RWPE1 (cell line): ENCODE data around the gene PFKFB2.
A peak's percentile ranks its signal among the peaks of the same experiment; 100 is the strongest.

Experiments
- CTCF ChIA-PET: fragments of 350-600 bp; sonication (Branson Sonifier 250); formaldehyde crosslinking; extraction: SDS; loops from one replicate; lab custom pipeline; 2021; lab: Yijun Ruan, JAX
- POLR2A ChIA-PET: fragments of 400-600 bp; formaldehyde crosslinking; extraction: SDS; loops from one replicate; lab custom pipeline; 2020; ENCODE audit warnings: antibody characterized with exemption; ENCODE audit not compliant: low non-redundant PET; lab: Yijun Ruan, JAX
- DNase-seq: peaks from one replicate; pipeline ENCODE4 v3.0.0; 2012; ENCODE audit warnings: low spot score
- H3K27ac ChIP-seq: fragments of 450-650 bp; 2 replicates; pipeline ENCODE4 v1.5.1; 2017
- TF ChIP-seq, protein P1 (sequence below): fragments of 450-650 bp; conservative IDR thresholded peaks from 2 replicates; pipeline ENCODE4 v1.5.1; 2017; ENCODE audit warnings: low read depth, mild to moderate bottlenecking

Gene PFKFB2

DNA sequence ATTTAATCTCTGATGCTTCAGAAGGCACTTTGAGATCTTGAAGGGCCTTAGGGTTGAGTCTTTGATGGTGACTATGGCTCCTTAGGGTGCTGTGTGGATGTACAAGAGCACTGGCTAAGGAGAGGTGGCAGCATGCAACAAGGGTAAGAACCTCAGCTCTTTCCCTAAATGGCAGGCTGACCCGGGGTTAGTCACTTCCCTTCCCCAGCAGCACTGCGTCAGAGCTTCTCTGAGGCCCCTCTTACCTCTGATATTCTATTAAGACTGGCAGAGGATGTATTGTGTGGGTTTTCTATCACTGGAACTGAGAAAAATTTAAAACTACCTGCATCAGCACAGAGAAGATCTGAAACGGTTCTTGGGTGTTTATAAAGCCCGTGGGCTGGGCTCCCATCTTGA is 32.4 kb upstream of the PFKFB2 start:
- DNase-seq, result peak; percentile 48
- TF ChIP-seq, protein P1, sequence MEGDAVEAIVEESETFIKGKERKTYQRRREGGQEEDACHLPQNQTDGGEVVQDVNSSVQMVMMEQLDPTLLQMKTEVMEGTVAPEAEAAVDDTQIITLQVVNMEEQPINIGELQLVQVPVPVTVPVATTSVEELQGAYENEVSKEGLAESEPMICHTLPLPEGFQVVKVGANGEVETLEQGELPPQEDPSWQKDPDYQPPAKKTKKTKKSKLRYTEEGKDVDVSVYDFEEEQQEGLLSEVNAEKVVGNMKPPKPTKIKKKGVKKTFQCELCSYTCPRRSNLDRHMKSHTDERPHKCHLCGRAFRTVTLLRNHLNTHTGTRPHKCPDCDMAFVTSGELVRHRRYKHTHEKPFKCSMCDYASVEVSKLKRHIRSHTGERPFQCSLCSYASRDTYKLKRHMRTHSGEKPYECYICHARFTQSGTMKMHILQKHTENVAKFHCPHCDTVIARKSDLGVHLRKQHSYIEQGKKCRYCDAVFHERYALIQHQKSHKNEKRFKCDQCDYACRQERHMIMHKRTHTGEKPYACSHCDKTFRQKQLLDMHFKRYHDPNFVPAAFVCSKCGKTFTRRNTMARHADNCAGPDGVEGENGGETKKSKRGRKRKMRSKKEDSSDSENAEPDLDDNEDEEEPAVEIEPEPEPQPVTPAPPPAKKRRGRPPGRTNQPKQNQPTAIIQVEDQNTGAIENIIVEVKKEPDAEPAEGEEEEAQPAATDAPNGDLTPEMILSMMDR, result no peak
- CTCF ChIA-PET, result interaction anchor here (0.6 to 1.0 kb wide), 2 partner anchors 348 to 531 kb away, joined by 3 to 5 read pairs; no protein-coding TSS in a partner anchor
- peak overlapping the region; percentile 97 for H3K27ac ChIP-seq
- POLR2A ChIA-PET, result interaction anchor here (1.5 kb wide), 1 partner anchor 12 kb away, joined by 9 read pairs; the partner anchor contains the start of gene C1orf116

DNA sequence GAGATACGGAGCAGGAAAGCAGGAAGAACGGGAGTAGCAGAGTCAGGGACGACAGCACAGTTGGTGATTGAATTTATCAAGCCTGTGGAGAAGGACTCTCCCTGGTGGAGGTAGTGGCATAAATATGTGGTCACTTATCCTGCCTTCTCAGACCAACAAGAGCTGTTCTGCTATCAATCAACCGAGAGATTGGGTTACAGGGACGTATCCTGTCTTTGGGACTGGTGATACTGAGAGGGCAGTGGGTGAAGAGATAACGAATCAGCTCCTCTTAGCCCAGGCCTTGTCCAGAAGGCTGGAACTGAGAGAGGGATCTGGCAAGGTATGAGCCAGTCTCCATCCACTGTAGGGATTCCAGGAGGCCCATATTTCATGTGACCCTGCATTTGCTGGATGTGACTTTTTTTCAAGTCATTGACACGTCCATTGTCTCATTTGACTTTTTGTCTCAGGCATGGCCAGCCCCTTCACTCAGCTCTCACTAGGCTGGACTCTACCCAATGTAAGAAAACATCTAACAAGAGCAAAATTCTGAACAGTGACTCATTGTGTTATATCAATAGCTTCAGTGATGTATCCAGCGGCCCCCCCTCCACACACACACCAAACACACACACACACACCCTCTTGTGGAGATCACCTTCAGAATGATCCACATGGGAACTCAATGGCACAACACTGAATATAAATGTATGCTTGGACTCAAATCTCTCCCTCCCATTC is 31.8 kb upstream of the PFKFB2 start:
- ChIA-PET POLR2A (interaction anchor here (0.6 to 1.5 kb wide), 2 partner anchors 11 to 15 kb away, joined by 3 to 9 read pairs; partner anchors contain the start of gene C1orf116), CTCF (interaction anchor here (1.0 kb wide), 1 partner anchor 531 kb away, joined by 3 read pairs; no protein-coding TSS in a partner anchor)
- DNase-seq, result no peak
- H3K27ac ChIP-seq, result peak overlapping the region; percentile 97
- TF ChIP-seq, protein P1, result no peak

DNA sequence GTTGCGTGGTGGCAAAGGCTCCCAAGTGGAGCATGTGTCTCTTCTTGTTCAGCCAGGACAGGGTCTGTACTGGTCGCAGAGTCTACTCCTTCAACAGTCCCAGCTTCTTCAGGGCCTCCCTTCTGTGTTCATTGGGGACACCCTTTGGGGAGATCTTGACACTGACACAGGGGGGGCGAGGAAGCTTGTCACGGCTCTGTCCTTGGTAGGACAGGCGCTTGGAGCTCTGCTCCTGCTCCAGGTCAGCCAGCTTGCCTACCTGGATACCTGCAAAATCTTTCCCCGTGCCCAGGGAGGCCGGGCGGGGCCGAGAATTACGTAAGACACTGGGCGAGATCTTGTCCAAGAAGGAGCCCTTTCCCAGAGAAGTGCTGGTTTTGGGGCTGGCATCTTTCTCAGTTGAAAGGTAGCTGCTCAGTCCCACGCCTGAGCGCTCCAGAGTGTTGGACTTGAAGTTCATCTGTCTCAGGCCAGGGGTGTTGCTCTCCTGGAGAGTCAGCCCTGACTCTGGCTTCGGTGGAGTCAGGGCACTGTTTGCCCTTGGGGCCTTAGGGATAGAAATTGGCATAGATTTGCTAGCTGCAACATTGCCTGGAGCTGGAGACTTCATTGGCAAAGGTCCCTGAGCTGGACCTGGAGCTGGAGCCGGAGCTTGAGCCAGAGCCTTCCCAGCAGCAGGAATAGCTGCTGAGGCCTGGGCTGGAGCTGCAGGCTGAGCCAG is 31.0 kb upstream of the PFKFB2 start:
- TF ChIP-seq, protein P1, result no peak
- ChIA-PET CTCF (no interaction called here), POLR2A (interaction anchor here (0.6 kb wide), 1 partner anchor 16 kb away, joined by 3 read pairs; no protein-coding TSS in a partner anchor)
- peak overlapping the region; percentile 97 for H3K27ac ChIP-seq
- DNase-seq, result no peak

DNA sequence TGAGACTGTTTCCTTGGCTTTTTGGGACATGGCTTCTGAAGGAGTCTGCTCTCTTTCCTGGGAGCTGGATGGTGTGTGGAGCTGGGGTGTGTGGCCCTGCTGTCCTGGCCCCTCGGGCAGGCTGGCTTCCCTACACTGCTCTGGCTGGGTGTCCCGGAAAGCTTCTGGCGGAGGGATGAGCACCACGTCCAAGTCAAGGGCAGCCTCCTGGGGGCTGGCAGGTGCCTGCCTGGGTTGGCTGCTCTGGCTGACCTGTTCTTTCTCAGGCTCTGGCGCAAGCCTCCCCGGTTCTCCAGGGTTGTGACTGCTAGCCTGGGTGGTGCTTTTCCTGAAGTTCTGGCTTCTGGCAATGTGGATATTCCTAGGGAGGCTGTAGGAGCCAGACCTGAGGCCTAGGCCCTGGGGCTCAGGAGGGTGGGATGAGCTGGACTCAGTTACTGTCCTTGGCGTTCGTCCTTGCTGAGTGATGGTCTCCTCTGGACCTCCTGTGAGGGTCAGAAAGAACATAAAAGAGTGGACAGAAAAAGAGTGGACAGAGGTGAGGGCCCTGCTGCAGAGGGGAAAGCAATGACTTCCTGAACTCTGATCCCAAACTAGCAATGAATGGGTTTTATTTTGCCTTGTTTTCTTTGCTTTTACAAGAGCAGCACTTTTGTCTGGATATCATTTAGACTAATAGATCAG is 29.9 kb upstream of the PFKFB2 start:
- TF ChIP-seq, protein P1, result no peak
- CTCF ChIA-PET, result no interaction called here
- no peak for DNase-seq
- H3K27ac ChIP-seq, result peak overlapping the region; percentile 97
- POLR2A ChIA-PET, result no interaction called here

DNA sequence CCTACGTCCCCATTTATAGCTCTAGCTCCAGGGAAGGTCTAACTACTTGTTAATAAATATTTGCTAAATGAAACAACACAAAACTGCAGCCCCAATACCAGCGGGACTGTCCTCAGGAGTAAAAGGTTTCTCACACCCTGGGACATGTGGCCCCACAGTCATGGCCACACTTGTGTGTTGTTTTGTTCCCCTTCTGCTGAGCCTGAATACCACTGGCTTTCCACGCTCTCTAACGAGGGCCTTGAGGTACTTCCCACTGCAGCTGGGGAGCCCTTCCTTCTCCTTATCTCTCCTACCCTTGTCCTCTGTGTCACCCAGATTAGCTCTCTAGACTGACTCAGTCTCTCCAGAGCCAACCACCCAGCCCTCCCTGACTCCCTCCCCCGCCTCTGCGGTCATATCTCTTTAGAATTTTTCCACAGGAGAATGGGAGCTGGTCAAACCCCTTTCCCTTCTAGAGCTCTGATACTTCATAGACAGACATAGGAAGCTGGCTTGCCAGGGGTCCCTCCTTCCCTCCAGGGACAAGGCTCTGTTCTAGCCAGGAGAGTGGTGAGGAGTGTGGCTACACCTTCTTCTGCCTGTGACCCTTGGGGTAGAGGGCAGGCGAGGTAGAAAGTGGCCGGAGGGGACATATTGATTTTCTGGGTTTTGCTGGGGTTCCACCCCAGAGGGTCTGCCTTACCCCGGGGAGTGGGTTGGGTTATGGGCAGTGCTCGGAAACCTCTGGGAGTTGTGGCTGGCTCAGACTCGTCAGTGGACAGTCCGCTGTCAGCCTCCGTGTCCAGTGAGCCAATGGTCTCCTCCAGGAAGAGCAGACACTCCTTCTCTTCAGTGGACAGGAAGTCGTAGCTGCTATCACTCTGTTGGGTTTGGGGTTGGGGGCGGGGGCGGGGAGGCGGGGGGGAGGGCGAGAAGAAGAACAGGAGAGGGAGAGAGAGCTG is 28.6 kb upstream of the PFKFB2 start:
- peak overlapping the region; percentile 97 for H3K27ac ChIP-seq
- TF ChIP-seq, protein P1, result no peak
- DNase-seq, result no peak
- POLR2A ChIA-PET, result interaction anchor here (1.2 kb wide), 1 partner anchor 29 kb away, joined by 6 read pairs; the partner anchor contains the start of gene PFKFB2
- CTCF ChIA-PET, result interaction anchor here (1.0 kb wide), 1 partner anchor 42 kb away, joined by 3 read pairs; no protein-coding TSS in a partner anchor
